Panc1 (cell line): Measurements from ENCODE around the gene KMT2B. TPM values are rescaled to one million over a fixed set of nuclear protein-coding genes. Genes with fewer than 3 reads are reported as not detected.

Experiments used
- ATAC-seq: fragments of 200-7000 bp; cut with Tn5 transposase; 2 replicates; pipeline ENCODE4 v1.9.1; 2020; ENCODE audit warnings: mild to moderate bottlenecking, moderate library complexity
- BruUV-seq: library from RNA; stranded (reverse); fragments of 400-500 nt; replicated peaks from 2 replicates; lab custom pipeline; 2021; lab: Mats Ljungman, UMichigan
- CTCF ChIA-PET: fragments of 300-600 bp; sonication (Branson Sonifier 250); formaldehyde crosslinking; loops from one replicate; lab custom pipeline; 2022; ENCODE audit warnings: antibody characterized with exemption; lab: Charles Lee
- POLR2A ChIA-PET: fragments of 300-600 bp; sonication (Branson Sonifier 250); formaldehyde crosslinking; loops from one replicate; lab custom pipeline; 2022; ENCODE audit warnings: antibody characterized with exemption; lab: Charles Lee
- DNase-seq: peaks from one replicate; pipeline ENCODE4 v3.0.0-alpha.2; 2010; ENCODE audit warnings: low read depth, low spot score
- H3K27ac ChIP-seq: 2 replicates; pipeline ENCODE4 v1.5.1; 2011; ENCODE audit warnings: mild to moderate bottlenecking, low read length, inconsistent platforms
- H3K27me3 ChIP-seq: fragments of 200-500 bp; sonication (Bioruptor generic); 2 replicates; pipeline ENCODE4 v1.6.0; 2014; ENCODE audit warnings: low read length, inconsistent platforms; ENCODE audit not compliant: control insufficient read depth, insufficient read depth
- H3K36me3 ChIP-seq: fragments of 200-500 bp; sonication (Bioruptor generic); 2 replicates; pipeline ENCODE4 v1.5.1; 2014; ENCODE audit warnings: inconsistent platforms, mild to moderate bottlenecking, low read length, moderate library complexity; ENCODE audit not compliant: control insufficient read depth, insufficient read depth
- H3K4me1 ChIP-seq: 2 replicates; pipeline ENCODE4 v1.5.1; 2011; ENCODE audit warnings: inconsistent platforms, mild to moderate bottlenecking, low read length, moderate library complexity; ENCODE audit not compliant: control insufficient read depth, insufficient read depth
- H3K4me3 ChIP-seq, 2 experiments: 2 replicates each; pipeline ENCODE4 v1.5.1; 2011 to 2012; ENCODE audit warnings: low read depth in 2 of 2, low read length in 2 of 2, mild to moderate bottlenecking in 2 of 2, inconsistent platforms in 1 of 2, moderate library complexity in 1 of 2
- H3K9me3 ChIP-seq: fragments of 200-500 bp; sonication (Bioruptor generic); 2 replicates; pipeline ENCODE4 v1.5.1; 2014; ENCODE audit warnings: low read depth, mild to moderate bottlenecking, inconsistent platforms, low read length, moderate library complexity; ENCODE audit not compliant: control insufficient read depth, insufficient read depth
- CTCF ChIP-seq: fragments of 450-650 bp; IDR thresholded peaks from 2 replicates; pipeline ENCODE4 v1.5.1; 2017; ENCODE audit warnings: mild to moderate bottlenecking
- POLR2AphosphoS5 ChIP-seq: IDR thresholded peaks from 2 replicates; pipeline ENCODE4 v1.6.1; 2012; ENCODE audit warnings: mild to moderate bottlenecking, low read depth, low read length, moderate library complexity
- REST ChIP-seq, 2 experiments: IDR thresholded peaks; 2 replicates each; pipeline ENCODE4 v1.6.1; 2011 to 2012; ENCODE audit warnings: low read depth in 2 of 2, control low read depth in 1 of 2, low read length in 1 of 2, mild to moderate bottlenecking in 1 of 2, moderate library complexity in 1 of 2; ENCODE audit not compliant: insufficient read depth in 1 of 2
- SIN3A ChIP-seq: IDR thresholded peaks from 2 replicates; pipeline ENCODE4 v1.6.1; 2012; ENCODE audit warnings: low read depth, mild to moderate bottlenecking, low read length, moderate library complexity, borderline replicate concordance; ENCODE audit not compliant: insufficient read depth
- TCF7L2 ChIP-seq: IDR thresholded peaks from 2 replicates; pipeline ENCODE4 v1.6.1; 2011; ENCODE audit warnings: mild to moderate bottlenecking, low read depth, low read length, inconsistent platforms
- in situ Hi-C: cut with HindIII; loops from 2 replicates; pipeline ENCODE4 v1.10.0; 2016; ENCODE audit warnings: low sequenced_read_pairs, low pct_unique_long_range_greater_than_20kb
- intact Hi-C: fragments of 100-400 bp; cut with micrococcal nuclease; formaldehyde crosslinking; loops from one replicate; pipeline ENCODE4 v1.10.0; 2022; ENCODE audit not compliant: unreplicated experiment
- total RNA-seq: library from RNA; stranded (reverse); gene quantifications from one replicate; pipeline ENCODE4 v1.2.1, GENCODE V29; 2021; ENCODE audit not compliant: unreplicated experiment

KMT2B gene
- total RNA-seq, 1 experiment from 2014 or later: 68.8 TPM

- Histone ChIP-seq H3K27me3 (no peaks in the 10 kb centered on the region), H3K4me1 (peaks cover 12% of the 10 kb centered on the region), H3K4me3 (no peak overlapping the region), H3K9me3 (no peaks in the 10 kb centered on the region), H3K36me3 (peaks cover 5% of the 10 kb centered on the region; the same call in 1 of the 2 replicates), H3K27ac (no peak overlapping the region)
- in situ Hi-C loops: no loop called here
- intact Hi-C loops: no loop called here
- DNase-seq (no peak), ATAC-seq (no peak)
- CTCF ChIA-PET: interaction anchor here (1.0 kb wide), 1 partner anchor 11 kb away, joined by 3 read pairs; no protein-coding TSS in a partner anchor
- POLR2A ChIA-PET: interaction anchor here (0.6 kb wide), 1 partner anchor 68 kb away, joined by 3 read pairs; no protein-coding TSS in a partner anchor
- BruUV-seq: no TSS peak
- TF ChIP-seq TCF7L2: no peak
- TF ChIP-seq SIN3A: no peak
- no peak for TF ChIP-seq POLR2AphosphoS5
- TF ChIP-seq REST (IDR thresholded peaks at IDR 0.05; ENCODE audit: insufficient read depth in 1 of 2, low read depth in 2 of 2, low read length in 1 of 2): no peak
- no peak for TF ChIP-seq CTCF
These were observed 19.4 kb downstream of the KMT2B start for GRCh38 chr19:35736913-35737886.

- ATAC-seq: no peak
- Histone ChIP-seq H3K27me3 (no peaks in the 10 kb centered on the region), H3K9me3 (no peaks in the 10 kb centered on the region), H3K4me3 (no peak overlapping the region), H3K36me3 (peaks cover 5% of the 10 kb centered on the region; the same call in 1 of the 2 replicates), H3K4me1 (peaks cover 12% of the 10 kb centered on the region), H3K27ac (no peak overlapping the region)
- TF ChIP-seq TCF7L2 (no peak), SIN3A (no peak), REST (IDR thresholded peaks at IDR 0.05; ENCODE audit: insufficient read depth in 1 of 2, low read depth in 2 of 2, low read length in 1 of 2) (no peak), POLR2AphosphoS5 (no peak), CTCF (no peak)
- ChIA-PET CTCF (no interaction called here), POLR2A (no interaction called here)
- BruUV-seq: TSS peak; percentile 83
- in situ Hi-C loops: no loop called here
- no peak for DNase-seq
- intact Hi-C loops: no loop called here
These were observed 20.5 kb downstream of the KMT2B start for GRCh38 chr19:35738021-35738886.
